OCI-LY3 (cell line): Measurements from ENCODE around the gene RIPPLY1.

Experiments used
- CTCF ChIP-seq: fragments of 200-600, 300-600 bp; sonication (generic); IDR thresholded peaks from 2 replicates; pipeline ENCODE4 v1.5.1; 2014; ENCODE audit warnings: antibody characterized with exemption, low read length, low read depth
- EZH2phosphoT487 ChIP-seq: fragments of 200-600 bp; shearing (Covaris generic); IDR thresholded peaks from 2 replicates; pipeline ENCODE4 v1.6.1; 2018; ENCODE audit warnings: antibody characterized with exemption, mixed run types, low read depth

GRCh38 chrX:106933538-106933961 lies 30.4 kb upstream of the RIPPLY1 start:
- TF ChIP-seq CTCF = no peak
- TF ChIP-seq EZH2phosphoT487 = no peak
